ENCODE measurements around the gene PNISR.
"Not testable (repeated sequence)": the region's sequence is repeated elsewhere in the genome, so short reads cannot be mapped to it uniquely, and the experiment has no call there.

PNISR gene, protein sequence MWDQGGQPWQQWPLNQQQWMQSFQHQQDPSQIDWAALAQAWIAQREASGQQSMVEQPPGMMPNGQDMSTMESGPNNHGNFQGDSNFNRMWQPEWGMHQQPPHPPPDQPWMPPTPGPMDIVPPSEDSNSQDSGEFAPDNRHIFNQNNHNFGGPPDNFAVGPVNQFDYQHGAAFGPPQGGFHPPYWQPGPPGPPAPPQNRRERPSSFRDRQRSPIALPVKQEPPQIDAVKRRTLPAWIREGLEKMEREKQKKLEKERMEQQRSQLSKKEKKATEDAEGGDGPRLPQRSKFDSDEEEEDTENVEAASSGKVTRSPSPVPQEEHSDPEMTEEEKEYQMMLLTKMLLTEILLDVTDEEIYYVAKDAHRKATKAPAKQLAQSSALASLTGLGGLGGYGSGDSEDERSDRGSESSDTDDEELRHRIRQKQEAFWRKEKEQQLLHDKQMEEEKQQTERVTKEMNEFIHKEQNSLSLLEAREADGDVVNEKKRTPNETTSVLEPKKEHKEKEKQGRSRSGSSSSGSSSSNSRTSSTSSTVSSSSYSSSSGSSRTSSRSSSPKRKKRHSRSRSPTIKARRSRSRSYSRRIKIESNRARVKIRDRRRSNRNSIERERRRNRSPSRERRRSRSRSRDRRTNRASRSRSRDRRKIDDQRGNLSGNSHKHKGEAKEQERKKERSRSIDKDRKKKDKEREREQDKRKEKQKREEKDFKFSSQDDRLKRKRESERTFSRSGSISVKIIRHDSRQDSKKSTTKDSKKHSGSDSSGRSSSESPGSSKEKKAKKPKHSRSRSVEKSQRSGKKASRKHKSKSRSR

DNA sequence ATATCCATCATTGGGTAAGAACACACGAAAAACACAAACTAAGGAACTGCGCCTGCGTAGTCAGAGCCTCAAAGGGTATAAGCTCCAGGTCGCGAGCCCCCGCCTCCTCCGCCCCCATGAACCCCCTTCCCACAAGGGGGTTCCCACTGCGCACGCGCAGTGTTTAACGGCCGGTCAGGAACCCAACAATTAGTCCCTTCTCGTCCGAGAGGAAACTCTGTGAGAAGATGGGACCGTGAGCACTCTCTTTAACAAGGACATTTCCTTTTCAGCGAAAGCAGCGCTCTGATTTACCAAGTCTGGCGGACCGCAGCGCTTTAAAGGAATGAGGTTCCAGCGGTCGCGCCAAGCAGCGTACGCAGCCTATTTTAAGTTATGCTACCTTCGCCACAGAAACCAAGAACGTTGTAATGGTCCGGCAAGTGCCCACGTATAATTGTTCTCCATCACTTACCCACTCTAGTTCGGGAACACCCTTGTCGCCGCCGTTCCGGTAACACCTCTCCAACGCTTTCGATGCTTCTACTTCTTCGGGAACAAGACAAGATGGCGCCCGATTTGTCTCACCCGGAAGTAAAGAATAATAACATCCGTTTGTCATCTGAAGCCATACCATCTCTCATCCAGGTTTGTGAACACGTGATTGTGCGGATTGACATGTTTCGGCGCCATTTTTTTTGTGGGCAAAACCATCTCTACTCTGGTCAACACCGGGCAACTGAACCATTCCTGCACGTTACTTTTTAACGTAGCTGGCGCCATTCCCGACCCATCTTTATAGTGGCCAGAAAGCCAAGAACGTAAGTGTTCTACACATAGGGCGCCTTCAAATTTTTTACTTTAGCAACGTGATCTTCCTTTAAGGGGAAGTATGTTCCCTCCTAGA is at the start of gene PNISR:
Gene PNISR, minus strand, starts transcription at position 548 of the 886 bp plus-strand sequence. CDS start 10,649 bp downstream, outside the sequence.
- DNase-seq (ENCODE audit: low read depth in 2 of 2), result peak; percentile 73 to 80

DNA sequence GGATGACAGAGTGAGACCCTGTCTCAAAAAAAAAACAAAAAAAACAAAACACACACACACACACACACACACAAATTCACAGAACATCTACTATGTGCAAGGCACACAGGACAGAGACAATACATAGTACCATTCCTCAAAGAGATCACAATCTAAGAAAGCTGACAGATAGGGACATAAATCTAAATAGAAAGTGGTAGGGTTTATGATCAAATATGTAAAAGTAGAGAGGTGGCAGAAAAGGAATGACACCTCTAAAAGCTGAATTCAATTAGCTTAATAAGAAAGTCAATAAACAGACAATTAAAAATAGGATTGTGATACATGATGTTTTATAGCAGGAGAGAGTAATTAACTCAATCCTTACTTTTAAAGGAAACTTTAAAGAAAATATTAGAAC is 48.6 kb upstream of the PNISR start:
- no peak for DNase-seq (ENCODE audit: low read depth in 2 of 2)

DNA sequence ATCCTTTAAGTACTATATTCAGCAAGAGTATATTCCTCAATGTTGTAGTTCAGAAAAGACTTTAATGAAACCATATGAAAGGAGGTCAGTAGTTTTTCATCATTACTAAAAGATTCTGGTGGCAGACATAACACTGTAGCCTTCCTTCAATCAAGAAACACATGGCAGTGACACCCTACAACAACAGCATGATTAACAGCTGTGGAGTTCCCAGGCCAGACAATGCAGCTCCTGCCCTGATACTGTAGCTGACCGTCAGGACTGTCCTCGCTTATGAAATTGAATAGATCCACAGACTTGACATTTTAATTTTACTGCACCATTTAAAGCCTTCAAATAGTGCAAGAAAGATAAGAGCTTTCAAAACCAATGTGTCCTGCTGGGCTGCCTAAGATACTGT is 46.5 kb upstream of the PNISR start:
- no peak for DNase-seq (ENCODE audit: low read depth in 2 of 2)

DNA sequence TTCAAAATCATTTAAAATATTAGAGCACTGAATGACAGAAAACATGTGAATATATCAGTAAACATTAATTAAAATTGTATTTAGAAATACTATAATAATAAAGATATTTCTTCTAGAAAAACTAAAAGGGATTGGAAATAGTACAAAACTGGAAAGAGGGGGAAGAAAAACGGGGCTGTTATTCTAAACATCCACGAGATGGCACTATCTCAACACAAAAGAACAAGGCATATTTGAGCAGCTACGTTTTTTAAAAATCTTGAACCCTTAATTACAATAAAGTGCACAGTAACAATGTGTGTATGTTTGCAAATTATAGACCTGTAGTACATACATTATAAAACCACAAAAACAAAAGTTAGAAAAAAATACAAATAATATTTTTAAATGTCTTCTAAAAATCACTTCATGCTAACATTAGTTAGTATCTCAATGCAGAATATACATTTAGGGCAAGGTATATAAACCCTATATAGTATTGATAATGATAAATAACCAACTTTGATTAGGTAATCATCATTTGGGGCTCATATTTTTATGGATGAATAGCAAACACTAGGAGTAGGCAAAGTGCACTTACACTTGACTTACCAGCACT is 42.5 kb upstream of the PNISR start:
- DNase-seq (ENCODE audit: low read depth in 2 of 2), result no peak

DNA sequence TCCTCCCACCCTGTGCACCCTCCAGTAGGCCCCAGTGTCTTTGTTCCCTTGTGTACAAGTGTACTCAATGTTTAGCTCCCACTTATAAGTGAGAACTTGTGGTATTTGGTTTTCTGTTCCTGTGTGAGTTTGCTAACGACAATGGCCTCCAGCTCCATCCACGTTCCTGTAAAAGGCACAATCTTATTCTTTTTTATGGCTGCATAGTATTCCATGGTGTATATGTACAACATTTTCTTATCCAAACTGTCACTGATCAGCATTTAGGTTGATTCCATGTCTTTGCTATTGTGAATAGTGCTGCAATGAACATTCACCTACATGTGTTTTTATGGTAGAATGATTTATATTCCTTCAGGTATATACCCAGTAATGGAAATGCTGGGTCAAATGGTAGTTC is 34.0 kb upstream of the PNISR start:
- DNase-seq (ENCODE audit: low read depth in 2 of 2), result not testable (repeated sequence)

DNA sequence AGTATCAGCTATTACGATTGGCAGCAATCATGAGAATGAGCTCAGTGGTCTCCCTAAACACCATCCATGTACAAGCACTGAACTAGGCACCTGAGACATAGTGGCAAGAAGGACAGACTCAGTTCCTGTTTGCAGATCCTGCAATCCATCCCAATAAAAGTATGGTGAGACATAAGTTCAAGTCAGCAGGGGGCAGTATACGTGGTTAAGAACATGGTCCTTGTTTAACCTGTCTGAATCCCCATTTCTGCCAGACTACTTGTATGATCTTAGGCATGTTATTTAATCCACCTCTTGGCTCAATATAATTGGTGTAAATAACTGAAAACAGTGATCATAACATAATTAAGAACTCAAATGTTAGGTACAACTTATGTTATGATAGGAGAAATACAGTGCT is 33.2 kb upstream of the PNISR start:
- DNase-seq (ENCODE audit: low read depth in 2 of 2), result no peak

DNA sequence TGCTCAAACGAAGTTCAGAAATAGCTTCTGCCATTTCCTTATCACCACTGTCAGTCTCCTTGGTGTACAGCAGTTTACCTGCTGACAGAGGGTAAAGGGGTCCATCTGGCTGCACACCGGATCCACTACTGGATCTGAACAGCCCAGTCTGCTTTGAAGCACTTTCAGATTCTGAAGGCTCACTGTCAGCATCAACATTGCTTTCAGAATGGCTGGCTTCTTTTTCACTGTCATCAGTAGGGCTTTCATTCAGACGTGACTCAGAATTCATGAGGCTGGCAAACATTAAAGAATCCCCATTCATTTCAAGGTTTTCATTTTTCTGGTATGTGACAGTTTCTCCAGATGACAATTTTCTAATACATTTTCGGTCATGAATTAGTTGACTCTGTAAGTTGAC is 21.0 kb upstream of the PNISR start:
- no peak for DNase-seq (ENCODE audit: low read depth in 2 of 2)

DNA sequence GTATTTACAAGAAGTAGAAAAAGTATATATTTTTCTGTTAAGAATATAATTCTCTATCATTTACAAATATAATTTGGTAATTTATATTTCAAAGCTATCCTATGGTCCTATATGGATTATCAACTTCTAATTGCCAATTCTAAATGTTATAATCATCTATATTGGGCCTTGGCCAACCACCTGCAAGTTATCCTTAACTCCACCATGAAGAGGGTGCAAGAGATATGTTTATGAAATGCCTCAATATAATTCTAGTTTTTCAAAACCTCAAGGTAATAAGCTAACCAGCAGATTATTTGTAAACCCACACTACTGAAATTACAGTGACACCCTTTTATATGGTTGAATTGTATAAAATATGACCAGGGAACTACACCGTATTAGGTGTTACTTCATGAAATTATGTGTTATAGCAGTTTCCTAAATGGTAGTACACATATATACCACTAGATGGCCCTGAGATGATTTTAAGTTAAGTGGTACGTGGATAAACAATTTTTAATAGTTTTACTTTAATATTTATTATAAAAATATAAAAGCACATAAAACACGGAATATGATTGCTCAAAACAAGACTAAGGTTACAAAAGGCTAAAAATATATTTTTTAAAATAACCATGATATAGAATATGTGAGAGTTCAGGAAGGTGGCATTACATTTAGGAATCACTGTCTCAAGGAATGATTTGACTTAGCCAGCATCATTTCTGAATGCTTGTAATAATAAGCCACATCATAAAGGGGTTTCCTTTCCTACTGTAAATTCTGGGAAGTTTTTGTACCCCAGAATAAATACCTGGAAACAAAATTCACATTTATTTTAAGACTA is 9.8 kb upstream of the PNISR start:
- no peak for DNase-seq (ENCODE audit: low read depth in 2 of 2)

DNA sequence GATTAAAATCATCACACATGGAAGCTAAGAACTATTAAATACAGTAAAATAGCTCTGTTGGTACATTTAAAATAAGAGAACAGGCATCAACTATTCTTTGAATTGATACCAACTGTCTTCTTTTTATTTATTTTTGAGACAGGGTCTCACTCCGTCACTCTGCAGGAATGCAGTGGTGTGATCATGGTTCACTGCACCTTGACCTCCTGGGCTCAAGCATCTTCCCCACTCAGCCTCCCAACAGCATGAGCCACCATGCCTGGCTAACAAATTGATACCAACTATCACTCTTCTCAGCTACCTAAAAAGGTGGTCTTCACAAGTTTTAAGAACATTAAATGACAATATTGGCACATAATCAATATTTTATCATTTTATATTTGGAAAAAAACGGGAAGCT is 7.8 kb upstream of the PNISR start:
- DNase-seq (ENCODE audit: low read depth in 2 of 2), result no peak

DNA sequence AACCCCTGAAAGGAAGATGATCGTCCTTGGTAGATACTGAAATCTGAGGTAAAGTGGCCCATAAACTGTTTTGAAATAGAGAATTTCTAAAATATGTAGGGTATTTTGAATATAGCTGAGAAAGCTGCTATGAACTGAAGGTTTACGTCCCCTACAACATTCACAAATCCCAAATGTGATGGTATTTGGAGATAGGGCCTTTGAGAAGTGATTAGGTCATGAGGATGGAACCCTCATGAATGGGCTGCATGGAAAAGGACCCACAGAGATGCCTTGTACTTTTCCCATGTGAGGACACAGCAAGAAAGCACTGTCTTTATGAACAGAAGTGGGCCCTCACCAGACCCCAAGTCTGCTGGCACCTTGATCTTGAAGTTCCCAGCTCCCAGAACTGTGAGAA is 6.8 kb upstream of the PNISR start:
- DNase-seq (ENCODE audit: low read depth in 2 of 2), result no peak

DNA sequence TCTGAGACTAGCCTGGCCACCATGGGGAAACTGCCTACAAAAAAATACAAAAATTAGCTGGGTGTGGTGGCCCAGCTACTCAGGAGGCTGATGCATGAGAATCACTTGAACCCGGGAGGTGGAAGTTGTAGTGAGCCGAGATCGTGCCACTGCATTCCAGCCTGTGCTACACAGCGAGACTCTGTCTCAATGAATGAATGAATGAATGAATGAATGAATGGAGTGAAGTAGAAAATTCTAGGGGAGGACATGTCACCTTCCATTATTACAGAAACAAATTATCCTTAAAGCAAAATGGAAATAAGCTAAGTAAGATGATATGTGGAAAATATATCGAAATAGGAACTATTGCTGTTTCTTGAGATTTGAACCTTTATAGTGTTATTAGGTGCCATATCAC is 2.9 kb upstream of the PNISR start:
- no peak for DNase-seq (ENCODE audit: low read depth in 2 of 2)

DNA sequence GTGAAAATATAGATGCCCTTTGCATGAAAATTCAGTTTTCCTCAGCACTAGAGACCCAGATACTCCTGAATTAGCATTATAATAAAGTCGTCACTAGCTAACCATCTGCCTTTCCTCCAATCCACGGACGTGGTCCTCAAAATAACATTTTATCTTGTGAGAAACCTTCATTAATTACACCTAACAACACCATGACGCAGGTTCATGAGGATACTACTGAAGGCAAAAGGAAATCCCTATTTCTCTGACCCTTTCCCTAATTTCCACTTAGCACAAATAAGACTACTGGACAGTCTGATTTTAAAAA is 1.3 kb upstream of the PNISR start:
- no peak for DNase-seq (ENCODE audit: low read depth in 2 of 2)

DNA sequence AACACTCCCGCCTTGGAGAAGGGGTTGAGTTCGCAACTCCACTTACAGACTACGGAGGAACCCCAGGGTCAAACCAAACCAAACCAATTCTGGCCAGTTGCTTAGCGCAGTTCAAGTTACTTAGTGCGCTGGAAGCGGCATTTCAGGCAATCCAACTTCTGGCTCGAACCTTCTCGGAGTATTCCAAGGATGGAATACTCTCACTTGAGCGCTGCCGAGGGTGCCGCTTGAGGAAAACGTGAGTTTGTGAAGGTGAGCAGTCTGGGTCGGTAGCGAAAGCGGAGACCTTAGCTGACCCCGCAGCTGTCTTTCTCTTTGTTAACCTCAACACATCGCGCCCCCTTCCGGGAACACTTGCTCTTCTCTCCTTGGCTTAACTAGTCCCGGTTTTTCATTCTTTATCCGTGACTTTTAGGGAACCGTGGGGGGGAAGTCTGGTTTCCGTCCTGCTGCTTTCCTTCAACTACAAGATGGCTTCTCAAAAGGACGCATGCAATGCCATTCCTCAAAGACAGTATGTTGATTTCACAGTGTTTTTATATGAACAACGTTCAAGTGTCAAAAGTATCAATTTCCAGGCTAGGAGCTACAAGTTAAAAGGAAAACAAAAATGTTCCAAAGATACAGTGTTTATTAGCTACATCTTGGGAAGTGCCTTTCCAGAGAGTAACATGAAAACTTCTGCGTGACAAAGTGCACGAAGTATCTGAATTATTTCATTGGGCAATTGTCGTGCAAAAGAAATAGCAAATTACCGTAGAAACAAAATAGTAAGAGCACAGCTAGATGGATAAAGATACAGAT is 741 bp upstream of the PNISR start:
- peak; percentile 45 to 67 for DNase-seq (ENCODE audit: low read depth in 2 of 2)

DNA sequence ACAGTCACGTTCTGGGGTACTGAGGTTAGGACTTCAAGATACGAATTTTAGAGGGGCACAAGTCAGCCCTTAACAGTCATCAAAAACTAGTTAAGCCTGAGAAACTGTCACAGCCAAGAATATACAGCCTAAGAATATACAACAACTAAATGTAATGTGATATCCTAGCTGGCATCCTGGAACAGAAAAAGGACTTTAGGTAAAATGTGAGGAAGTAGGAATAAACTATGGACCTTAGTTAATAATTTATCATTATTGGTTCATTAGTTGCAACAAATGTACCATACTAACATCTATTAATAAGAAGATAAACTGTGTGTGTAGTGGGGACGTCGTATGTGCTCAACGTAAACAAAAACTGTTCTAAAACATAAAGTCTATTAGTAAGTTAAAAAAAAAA is 1.1 kb downstream of the PNISR start:
- DNase-seq (ENCODE audit: low read depth in 2 of 2), result no peak

DNA sequence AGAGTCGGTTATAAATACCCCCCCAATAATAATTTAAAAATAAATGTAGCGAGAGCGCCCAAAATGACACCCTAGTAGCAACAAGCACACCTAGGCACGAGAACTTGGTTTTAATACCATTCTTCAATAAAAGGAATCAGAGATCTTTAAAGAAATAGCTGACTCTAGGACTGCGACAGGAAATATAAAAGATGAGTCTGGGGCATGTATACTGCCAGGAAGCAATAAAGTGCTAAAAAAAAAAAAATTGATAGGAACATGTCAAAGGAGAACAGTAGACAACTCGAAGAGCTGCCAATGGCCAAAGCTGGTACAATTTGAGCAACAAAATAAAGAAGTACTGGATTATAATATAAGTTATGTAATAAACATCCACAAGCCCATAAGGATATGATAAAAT is 2.2 kb downstream of the PNISR start:
- DNase-seq (ENCODE audit: low read depth in 2 of 2), result no peak

DNA sequence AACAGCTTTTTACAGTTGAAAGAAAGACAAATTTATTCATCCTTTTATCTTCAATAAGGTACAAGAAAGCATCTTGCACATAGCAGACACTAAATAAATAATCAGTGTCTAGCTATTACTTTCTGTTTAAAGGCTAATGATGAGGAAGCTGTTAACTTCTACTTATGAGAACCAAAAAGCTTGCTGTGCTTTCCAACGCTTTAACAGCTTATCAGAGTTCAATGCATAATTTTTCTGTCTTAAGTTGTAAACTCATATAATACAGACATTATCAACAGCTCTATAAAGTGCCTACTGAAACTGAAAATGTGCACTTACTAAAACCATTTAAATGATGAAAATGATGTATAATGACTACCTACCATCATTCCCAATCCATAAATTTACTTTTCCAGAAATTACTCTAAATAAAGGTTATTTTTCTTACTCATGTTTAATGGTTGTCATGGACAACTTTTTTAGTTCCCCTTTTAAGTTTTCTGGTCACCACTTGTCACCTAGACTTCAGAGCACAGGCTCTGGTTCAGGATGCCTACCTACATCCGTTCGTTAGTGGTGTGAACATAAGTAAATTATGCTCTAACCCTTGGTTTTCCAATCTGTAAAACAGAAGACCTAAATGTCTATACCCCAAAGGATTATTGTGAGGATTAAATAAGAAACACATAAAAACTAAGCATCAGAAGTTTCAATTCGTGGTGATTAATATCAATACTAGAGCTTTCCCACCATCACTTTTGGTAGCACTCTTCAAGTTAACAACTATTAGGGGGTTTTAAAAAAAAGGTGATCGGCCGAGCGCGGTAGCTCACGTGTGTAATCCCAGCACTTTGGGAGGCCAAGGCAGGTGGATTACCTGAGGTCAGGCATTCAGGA is 8.0 kb downstream of the PNISR start:
- no peak for DNase-seq (ENCODE audit: low read depth in 2 of 2)

DNA sequence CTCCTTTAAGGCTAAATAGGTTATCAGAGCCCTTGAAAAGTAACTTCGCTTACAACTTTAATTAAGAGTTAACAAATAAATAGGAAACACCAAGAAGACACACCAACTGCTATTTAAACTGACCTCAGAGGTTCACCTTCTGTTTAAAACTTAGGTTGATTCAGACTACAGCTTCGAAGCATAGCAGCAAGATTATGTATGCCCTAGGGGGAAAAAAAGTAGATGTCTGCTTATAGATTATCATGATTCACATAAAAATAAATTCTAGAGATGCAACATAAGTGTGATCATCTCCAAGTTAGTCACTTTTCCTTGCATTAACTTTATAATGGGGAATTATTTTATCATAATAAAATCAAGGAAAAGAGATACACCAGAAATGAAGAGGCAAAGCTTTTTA is 8.9 kb downstream of the PNISR start:
- no peak for DNase-seq (ENCODE audit: low read depth in 2 of 2)

DNA sequence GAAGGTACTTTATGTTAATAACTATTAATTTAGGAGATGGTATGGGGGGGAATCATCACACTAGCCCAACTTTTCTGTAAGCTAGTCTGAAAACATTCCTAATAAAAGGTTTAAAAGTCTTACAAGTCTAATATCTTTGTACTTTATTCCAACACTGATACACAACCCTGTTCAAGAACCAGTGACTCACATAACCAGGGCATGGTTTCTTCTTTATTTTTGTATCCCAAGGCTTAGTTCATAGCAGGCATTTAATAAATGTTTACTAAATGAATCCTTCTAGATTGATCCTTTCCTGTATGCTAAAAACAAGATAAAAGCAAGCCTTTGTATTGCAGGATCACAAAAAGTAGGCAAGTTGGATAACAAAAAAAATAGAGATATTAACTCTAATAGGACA is 9.7 kb downstream of the PNISR start:
- DNase-seq (ENCODE audit: low read depth in 2 of 2), result no peak

DNA sequence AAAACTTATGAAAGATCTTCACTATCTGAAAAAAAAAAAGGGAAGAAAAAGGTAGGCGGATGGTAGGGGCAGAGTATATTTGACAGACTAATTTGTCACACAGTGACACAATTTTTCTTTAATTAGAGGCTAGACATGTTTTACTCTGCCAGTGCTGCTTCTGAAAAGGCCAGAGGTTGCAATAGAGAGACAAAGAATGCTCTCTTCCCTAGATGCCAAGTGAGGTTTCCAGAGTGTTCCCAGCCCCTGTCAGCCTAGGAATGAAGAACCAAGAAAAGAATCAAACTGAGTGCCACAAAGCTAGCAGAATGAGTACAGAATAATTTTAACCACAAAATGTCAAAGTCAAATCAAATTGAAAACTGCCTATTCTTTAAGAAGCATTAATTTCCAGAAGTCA is 13.0 kb downstream of the PNISR start:
- DNase-seq (ENCODE audit: low read depth in 2 of 2), result no peak
